Gastroesophageal sphincter (tissue), 4 donors: ENCODE data around the gene RPL11. TPM values are rescaled to one million over a fixed set of nuclear protein-coding genes. Genes with fewer than 3 reads are reported as not detected.

Source experiments
- ATAC-seq: fragments of 150-250 bp; one replicate; pipeline ENCODE4 v1.9.1; 2016; ENCODE audit warnings: mild to moderate bottlenecking, moderate library complexity
- H3K27ac ChIP-seq, 4 donors: fragments of 200-600 bp; sonication (generic) in 3 of 4; 1 replicate in 3 of 4; 2 replicates in 1 of 4; pipeline ENCODE4 v1.5.1; 2016 to 2019
- H3K27me3 ChIP-seq: fragments of 200-600 bp; sonication (generic); one replicate; pipeline ENCODE4 v1.5.1; 2019
- H3K36me3 ChIP-seq, 2 donors: fragments of 200-600 bp; sonication (generic); one replicate each; pipeline ENCODE4 v1.5.1; 2019; ENCODE audit warnings: control low read depth in 1 of 2
- H3K4me1 ChIP-seq, 3 donors: fragments of 200-600 bp; sonication (generic); 1 replicate in 2 of 3; 2 replicates in 1 of 3; pipeline ENCODE4 v1.5.1; 2016 to 2019; ENCODE audit warnings: control low read depth in 2 of 3
- H3K4me3 ChIP-seq, 2 donors: fragments of 200-600 bp; sonication (generic); one replicate each; pipeline ENCODE4 v1.5.1; 2019; ENCODE audit warnings: mild to moderate bottlenecking in 1 of 2, moderate library complexity in 1 of 2
- H3K9me3 ChIP-seq, 3 donors: fragments of 200-600 bp; sonication (generic); one replicate each; pipeline ENCODE4 v1.5.1; 2017 to 2019; ENCODE audit warnings: control low read depth in 2 of 3
- CTCF ChIP-seq, 4 experiments: fragments of 200-600 bp in 2 of 4; fragments of 450-650 bp in 2 of 4; sonication (generic) in 1 of 4; IDR thresholded peaks; one replicate each; pipeline ENCODE4 v1.5.1; 2017 to 2019; ENCODE audit warnings: antibody characterized with exemption in 4 of 4, mild to moderate bottlenecking in 2 of 4, moderate library complexity in 2 of 4
- EP300 ChIP-seq: sonication (generic); formaldehyde crosslinking; IDR thresholded peaks from one replicate; pipeline ENCODE4 v1.6.1; 2017; ENCODE audit warnings: antibody characterized with exemption, mild to moderate bottlenecking
- POLR2A ChIP-seq, 2 donors: fragments of 450-650 bp; IDR thresholded peaks; one replicate each; pipeline ENCODE4 v1.6.1; 2017; ENCODE audit warnings: antibody characterized with exemption in 2 of 2, mild to moderate bottlenecking in 2 of 2, moderate library complexity in 1 of 2
- POLR2AphosphoS5 ChIP-seq: sonication (generic); formaldehyde crosslinking; IDR thresholded peaks from one replicate; pipeline ENCODE4 v1.6.1; 2017; ENCODE audit warnings: antibody characterized with exemption
- WGBS, 2 donors: methylation state at CpG; one replicate each; pipeline ENCODE4 v1.1.5; 2018; ENCODE audit warnings: low coverage in 1 of 2; 5-methylcytosine and 5-hydroxymethylcytosine counted together
- total RNA-seq, 4 donors: library from RNA; depleted of rRNA; stranded (reverse); fragments of >200 nt; gene quantifications; one replicate each; pipeline ENCODE4 v1.1.0, GENCODE V29; 2016

The RPL11 gene
- total RNA-seq, 4 donors from 2014 or later: 636 to 1,268 (median 935) TPM

DNA sequence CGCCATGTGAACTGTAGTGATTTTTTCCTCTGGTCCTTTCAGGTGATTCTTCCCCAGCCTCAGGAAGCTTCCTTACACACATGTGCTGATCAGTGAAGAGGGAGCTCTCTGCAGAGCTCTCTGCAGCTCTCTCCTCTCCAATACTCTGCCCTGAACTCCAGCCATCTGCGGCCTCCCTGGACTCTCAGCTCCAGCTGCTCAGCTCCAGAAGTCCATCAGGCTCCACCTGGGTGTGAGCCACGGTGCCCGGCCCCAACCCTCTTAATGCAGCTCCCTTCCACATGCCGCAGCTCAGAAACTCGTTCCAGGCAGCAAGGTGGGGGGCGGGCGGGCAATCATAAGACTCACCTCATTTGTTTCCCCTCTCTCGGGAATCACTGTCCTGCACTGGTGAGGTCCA is 30.9 kb upstream of the RPL11 start:
- no peaks in the 10 kb centered on the region for H3K36me3 ChIP-seq
- H3K27ac ChIP-seq: no peak overlapping the region
- H3K4me3 ChIP-seq: no peak overlapping the region
- peaks cover 38% of the 10 kb centered on the region for H3K27me3 ChIP-seq
- no peaks in the 10 kb centered on the region for H3K4me1 ChIP-seq
- WGBS, 2 donors: 79 to 80% methylated on average over 4 to 9 of the region's 9 CpGs
- TF ChIP-seq POLR2AphosphoS5 (no peak), POLR2A (IDR thresholded peaks at IDR 0.05) (no peak), CTCF (IDR thresholded peaks at IDR 0.05) (no peak), EP300 (no peak)
- ATAC-seq: no peak
- no peaks in the 10 kb centered on the region for H3K9me3 ChIP-seq

DNA sequence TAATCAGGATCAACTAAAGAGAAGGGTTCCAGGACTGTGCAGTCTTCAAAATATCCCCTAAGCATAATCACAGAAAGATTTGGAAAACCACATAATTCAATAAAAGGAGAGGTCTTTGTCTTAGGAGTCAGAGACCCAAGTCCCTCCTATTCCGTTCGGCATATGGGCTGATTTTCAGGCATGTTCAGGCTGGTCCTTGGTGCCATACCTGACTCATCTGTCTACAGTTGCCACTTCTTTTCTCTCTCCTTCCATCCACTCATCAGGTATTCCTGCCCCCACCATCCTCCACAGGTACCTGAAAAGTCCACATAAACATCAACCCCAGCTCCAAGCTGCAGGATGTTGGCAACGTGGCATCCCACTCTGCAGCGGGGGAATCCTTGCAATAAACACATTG is 29.7 kb upstream of the RPL11 start:
- no peak overlapping the region for H3K4me3 ChIP-seq
- no peak overlapping the region for H3K27ac ChIP-seq
- H3K36me3 ChIP-seq: no peaks in the 10 kb centered on the region
- TF ChIP-seq POLR2A (IDR thresholded peaks at IDR 0.05) (no peak), EP300 (no peak), CTCF (IDR thresholded peaks at IDR 0.05) (no peak), POLR2AphosphoS5 (no peak)
- 55 to 85% methylated on average over 4 of the region's 4 CpGs for WGBS, 2 donors
- ATAC-seq: no peak
- no peaks in the 10 kb centered on the region for H3K4me1 ChIP-seq
- H3K27me3 ChIP-seq: peaks cover 33% of the 10 kb centered on the region
- no peaks in the 10 kb centered on the region for H3K9me3 ChIP-seq

- no peak for ATAC-seq
Measured at GRCh38 chr1:23664837-23665795, 26.5 kb upstream of the RPL11 start.

GRCh38 chr1:23667411-23667810 is 24.2 kb upstream of the RPL11 start:
- H3K4me3 ChIP-seq: no peak overlapping the region
- peaks cover 22% of the 10 kb centered on the region for H3K27me3 ChIP-seq
- H3K36me3 ChIP-seq: no peaks in the 10 kb centered on the region
- no peaks in the 10 kb centered on the region for H3K9me3 ChIP-seq
- WGBS, 2 donors: 59 to 80% methylated on average over 1 to 3 of the region's 4 CpGs
- no peaks in the 10 kb centered on the region for H3K4me1 ChIP-seq
- TF ChIP-seq POLR2A (IDR thresholded peaks at IDR 0.05) (no peak), EP300 (no peak), POLR2AphosphoS5 (no peak), CTCF (IDR thresholded peaks at IDR 0.05) (no peak)
- no peak overlapping the region for H3K27ac ChIP-seq
- no peak for ATAC-seq

More at GRCh38 chr1:23664837-23665795, 26.5 kb upstream of the RPL11 start:
- TF ChIP-seq CTCF (IDR thresholded peaks at IDR 0.05): no peak
- no peak for TF ChIP-seq EP300
- no peak for TF ChIP-seq POLR2AphosphoS5
- TF ChIP-seq POLR2A (IDR thresholded peaks at IDR 0.05): no peak
- Histone ChIP-seq H3K4me1 (no peaks in the 10 kb centered on the region), H3K9me3 (no peaks in the 10 kb centered on the region), H3K36me3 (no peaks in the 10 kb centered on the region), H3K27me3 (peaks cover 38% of the 10 kb centered on the region), H3K4me3 (no peak overlapping the region), H3K27ac (no peak overlapping the region)
- WGBS, 2 donors: 28 to 35% methylated on average over 4 to 5 of the region's 11 CpGs

- Histone ChIP-seq H3K9me3 (no peaks in the 10 kb centered on the region), H3K27ac (no peak overlapping the region), H3K27me3 (peaks cover 16% of the 10 kb centered on the region), H3K4me1 (no peaks in the 10 kb centered on the region), H3K4me3 (no peak overlapping the region), H3K36me3 (no peaks in the 10 kb centered on the region)
- no peak for ATAC-seq
- no peak for TF ChIP-seq POLR2A (IDR thresholded peaks at IDR 0.05)
- TF ChIP-seq CTCF (IDR thresholded peaks at IDR 0.05): no peak
- no peak for TF ChIP-seq EP300
- TF ChIP-seq POLR2AphosphoS5: no peak
- 69% methylated on average over 2 of the region's 2 CpGs; no CpG with 5 or more reads in 1 of the 2 donors for WGBS, 2 donors
Measured at GRCh38 chr1:23670709-23671108, 20.9 kb upstream of the RPL11 start.
